Islet of Langerhans (tissue), 1 donor: ENCODE data around the gene ALDOA.

ENCODE experiments used
- FAIRE-seq: peaks from one replicate; lab custom pipeline; 2011; peaks lifted over from hg19 to GRCh38; lab: Jason Lieb, UNC

Gene ALDOA

DNA sequence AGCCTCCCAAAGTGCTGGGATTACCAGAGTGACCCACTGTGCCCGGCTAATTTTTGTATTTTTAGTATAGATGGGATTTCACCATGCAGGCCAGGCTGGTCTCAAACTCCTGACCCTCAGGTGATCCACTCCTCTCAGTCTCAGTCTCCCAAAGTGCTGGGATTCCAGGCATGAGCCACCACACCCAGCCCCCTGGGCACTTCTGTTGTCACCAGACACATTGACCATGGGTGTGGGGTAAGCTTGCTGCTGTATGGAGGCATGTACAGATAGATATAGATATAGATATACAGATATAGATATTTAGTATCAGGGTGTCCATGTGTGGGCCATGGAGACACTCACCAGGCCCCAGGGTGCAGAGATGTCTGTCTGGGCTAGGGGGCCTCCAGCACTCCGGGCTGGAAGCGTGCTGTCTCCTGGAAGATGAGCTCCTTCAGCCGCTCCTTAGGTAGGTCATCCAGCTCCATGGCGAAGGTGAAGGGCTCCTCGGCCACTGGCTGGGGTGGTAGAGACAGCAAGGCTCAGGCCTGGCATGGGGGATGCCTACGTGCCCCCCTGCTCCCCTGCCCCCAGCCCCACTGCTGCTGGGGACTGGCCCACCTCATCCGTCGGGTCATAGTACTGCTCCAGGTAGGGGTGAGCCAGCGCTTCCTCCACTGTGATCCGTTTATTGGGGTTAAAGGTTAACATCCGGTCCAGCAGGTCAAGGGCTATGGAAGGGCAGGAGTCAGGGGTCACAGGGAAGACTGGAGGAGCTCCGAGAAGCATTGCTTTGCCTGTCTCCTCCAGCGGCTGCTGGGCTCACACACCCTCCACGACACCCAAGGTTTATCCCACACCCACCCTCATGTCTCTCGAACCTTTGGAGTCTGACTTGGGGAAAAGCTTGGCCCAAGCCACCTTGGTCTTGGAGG lies 51.0 kb downstream of the ALDOA start:
- FAIRE-seq = no peak

DNA sequence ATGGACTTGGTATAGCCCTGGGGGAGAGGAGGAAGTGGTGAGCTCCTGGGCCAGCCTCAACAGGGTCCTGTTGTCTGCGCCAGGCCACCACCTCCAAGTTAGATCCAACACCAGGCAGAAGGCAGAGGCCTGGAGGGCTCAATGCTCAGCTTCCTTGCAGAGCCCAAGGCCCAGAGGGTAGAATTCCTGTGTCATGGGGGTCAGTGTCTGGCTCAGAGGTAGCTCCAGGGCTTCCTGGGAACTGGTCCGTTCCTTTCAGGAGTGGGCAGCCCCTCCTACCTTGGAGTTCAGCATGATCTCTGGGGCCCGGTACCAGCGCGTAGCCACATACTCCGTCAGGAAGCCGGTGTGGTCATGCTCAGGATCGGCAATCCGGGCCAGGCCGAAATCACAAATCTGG lies 52.2 kb downstream of the ALDOA start:
- no peak for FAIRE-seq

DNA sequence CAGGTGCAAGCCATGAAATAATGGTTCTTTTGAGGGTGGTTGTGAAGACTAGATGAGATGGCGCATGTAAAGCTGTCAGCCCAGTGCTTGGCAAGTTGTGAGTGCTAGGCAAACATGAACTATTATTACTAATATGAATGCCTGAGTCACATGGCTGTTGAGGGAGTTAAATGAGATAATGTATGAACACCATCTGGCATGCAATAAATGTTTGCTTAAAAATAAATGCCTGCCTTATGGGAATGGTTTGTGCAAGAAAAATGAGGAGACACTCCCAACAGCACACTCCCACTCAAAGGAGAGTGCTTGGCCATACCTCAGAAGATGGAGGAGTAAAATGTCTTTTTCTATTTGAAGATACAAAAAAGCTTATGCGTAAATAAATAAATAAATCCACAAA lies 53.9 kb downstream of the ALDOA start:
- FAIRE-seq = no peak
